ENCODE results near the gene SNTG2. TPM values are rescaled to one million over a fixed set of nuclear protein-coding genes. Genes with fewer than 3 reads are reported as not detected.
"Not testable (repeated sequence)": the region's sequence is repeated elsewhere in the genome, so short reads cannot be mapped to it uniquely, and the experiment has no call there.

SNTG2 gene
- total and polyA plus RNA-seq, 4 donors: 4.5 to 7.0 TPM; not detected in 2

- no peaks in the 10 kb centered on the region for H3K36me3 ChIP-seq (ENCODE audit: control insufficient read depth in 1 of 2, insufficient read depth in 2 of 2, low read length in 1 of 2)
- H3K4me3 ChIP-seq (ENCODE audit: low read length in 2 of 2): no peak overlapping the region
- WGBS, 2 donors: 84 to 89% methylated on average over 12 of the region's 12 CpGs
- H3K27ac ChIP-seq (ENCODE audit: low read depth in 1 of 2, low read length in 2 of 2): no peak overlapping the region
- DNase-seq: no peak
- intact Hi-C loops (cut with DNase I): no loop called here
- no peaks in the 10 kb centered on the region for H3K4me1 ChIP-seq (ENCODE audit: control insufficient read depth in 1 of 2, insufficient read depth in 2 of 2, low read length in 2 of 2)
- no peaks in the 10 kb centered on the region for H3K27me3 ChIP-seq (ENCODE audit: control insufficient read depth in 1 of 2, insufficient read depth in 2 of 2, low read length in 1 of 2)
- H3K9me3 ChIP-seq (ENCODE audit: control insufficient read depth, low read length): no peaks in the 10 kb centered on the region
- ATAC-seq (ENCODE audit: low FRiP score): no peak
Measured at GRCh38 chr2:1115843-1116539, 165.3 kb downstream of the SNTG2 start.

- WGBS, 2 donors: 74 to 77% methylated on average over 5 of the region's 5 CpGs
- DNase-seq: no peak
- intact Hi-C loops (cut with DNase I): no loop called here
- no peak overlapping the region for H3K4me3 ChIP-seq (ENCODE audit: low read length in 2 of 2)
- no peak overlapping the region for H3K27ac ChIP-seq (ENCODE audit: low read depth in 1 of 2, low read length in 2 of 2)
- no peaks in the 10 kb centered on the region for H3K36me3 ChIP-seq (ENCODE audit: control insufficient read depth in 1 of 2, insufficient read depth in 2 of 2, low read length in 1 of 2)
- ATAC-seq (ENCODE audit: low FRiP score): no peak
- H3K27me3 ChIP-seq (ENCODE audit: control insufficient read depth in 1 of 2, insufficient read depth in 2 of 2, low read length in 1 of 2): no peaks in the 10 kb centered on the region
- no peaks in the 10 kb centered on the region for H3K4me1 ChIP-seq (ENCODE audit: control insufficient read depth in 1 of 2, insufficient read depth in 2 of 2, low read length in 2 of 2)
- H3K9me3 ChIP-seq (ENCODE audit: control insufficient read depth, low read length): no peaks in the 10 kb centered on the region
Measured at GRCh38 chr2:1117569-1117968, 166.9 kb downstream of the SNTG2 start.

DNA sequence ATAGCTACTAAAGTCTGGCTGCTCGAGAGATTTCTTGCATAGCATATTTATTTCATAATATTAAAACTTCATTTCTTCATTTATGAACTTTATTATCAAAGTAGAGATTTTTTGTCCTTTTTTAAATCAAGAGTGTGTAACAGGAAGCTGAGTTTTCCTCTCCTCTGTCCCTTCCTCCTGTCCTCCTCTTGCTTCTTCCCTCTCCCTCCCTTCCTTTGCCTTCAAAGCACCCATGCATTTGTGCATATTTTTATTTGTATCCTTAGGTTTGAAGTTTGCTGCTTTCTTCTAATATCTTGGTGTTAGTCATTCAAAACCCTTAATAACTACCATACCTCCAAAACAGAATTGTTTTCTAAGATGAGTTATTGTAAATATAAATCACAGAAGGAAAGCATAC lies 174.6 kb downstream of the SNTG2 start:
- DNase-seq (no peak), ATAC-seq (ENCODE audit: low FRiP score) (no peak)
- Histone ChIP-seq H3K9me3 (ENCODE audit: control insufficient read depth, low read length) (no peaks in the 10 kb centered on the region), H3K4me1 (ENCODE audit: control insufficient read depth in 1 of 2, insufficient read depth in 2 of 2, low read length in 2 of 2) (no peaks in the 10 kb centered on the region), H3K4me3 (ENCODE audit: low read length in 2 of 2) (no peak overlapping the region), H3K36me3 (ENCODE audit: control insufficient read depth in 1 of 2, insufficient read depth in 2 of 2, low read length in 1 of 2) (no peaks in the 10 kb centered on the region), H3K27me3 (ENCODE audit: control insufficient read depth in 1 of 2, insufficient read depth in 2 of 2, low read length in 1 of 2) (no peaks in the 10 kb centered on the region), H3K27ac (ENCODE audit: low read depth in 1 of 2, low read length in 2 of 2) (no peak overlapping the region)
- 10 to 18% methylated on average over 1 of the region's 1 CpG for WGBS, 2 donors
- intact Hi-C loops (cut with DNase I): no loop called here

GRCh38 chr2:1125633-1126370 lies 175.2 kb downstream of the SNTG2 start:
- no peak overlapping the region for H3K4me3 ChIP-seq (ENCODE audit: low read length in 2 of 2)
- H3K4me1 ChIP-seq (ENCODE audit: control insufficient read depth in 1 of 2, insufficient read depth in 2 of 2, low read length in 2 of 2): no peaks in the 10 kb centered on the region
- 70 to 79% methylated on average over 3 of the region's 3 CpGs for WGBS, 2 donors
- H3K27me3 ChIP-seq (ENCODE audit: control insufficient read depth in 1 of 2, insufficient read depth in 2 of 2, low read length in 1 of 2): no peaks in the 10 kb centered on the region
- ATAC-seq (ENCODE audit: low FRiP score) (no peak), DNase-seq (no peak)
- no peaks in the 10 kb centered on the region for H3K9me3 ChIP-seq (ENCODE audit: control insufficient read depth, low read length)
- H3K27ac ChIP-seq (ENCODE audit: low read depth in 1 of 2, low read length in 2 of 2): no peak overlapping the region
- intact Hi-C loops (cut with DNase I): no loop called here
- no peaks in the 10 kb centered on the region for H3K36me3 ChIP-seq (ENCODE audit: control insufficient read depth in 1 of 2, insufficient read depth in 2 of 2, low read length in 1 of 2)

- intact Hi-C loops (cut with DNase I): no loop called here
- H3K36me3 ChIP-seq (ENCODE audit: control insufficient read depth in 1 of 2, insufficient read depth in 2 of 2, low read length in 1 of 2): no peaks in the 10 kb centered on the region
- H3K9me3 ChIP-seq (ENCODE audit: control insufficient read depth, low read length): no peaks in the 10 kb centered on the region
- no peak for ATAC-seq (ENCODE audit: low FRiP score)
- no peak for DNase-seq
- no peak overlapping the region for H3K27ac ChIP-seq (ENCODE audit: low read depth in 1 of 2, low read length in 2 of 2)
- H3K4me1 ChIP-seq (ENCODE audit: control insufficient read depth in 1 of 2, insufficient read depth in 2 of 2, low read length in 2 of 2): no peaks in the 10 kb centered on the region
- H3K27me3 ChIP-seq (ENCODE audit: control insufficient read depth in 1 of 2, insufficient read depth in 2 of 2, low read length in 1 of 2): no peaks in the 10 kb centered on the region
- H3K4me3 ChIP-seq (ENCODE audit: low read length in 2 of 2): no peak overlapping the region
Measured at GRCh38 chr2:1129982-1130381, 179.3 kb downstream of the SNTG2 start.

- DNase-seq (no peak), ATAC-seq (ENCODE audit: low FRiP score) (no peak)
- Histone ChIP-seq H3K4me1 (ENCODE audit: control insufficient read depth in 1 of 2, insufficient read depth in 2 of 2, low read length in 2 of 2) (no peaks in the 10 kb centered on the region), H3K27ac (ENCODE audit: low read depth in 1 of 2, low read length in 2 of 2) (no peak overlapping the region), H3K9me3 (ENCODE audit: control insufficient read depth, low read length) (no peaks in the 10 kb centered on the region), H3K36me3 (ENCODE audit: control insufficient read depth in 1 of 2, insufficient read depth in 2 of 2, low read length in 1 of 2) (no peaks in the 10 kb centered on the region), H3K4me3 (ENCODE audit: low read length in 2 of 2) (no peak overlapping the region), H3K27me3 (ENCODE audit: control insufficient read depth in 1 of 2, insufficient read depth in 2 of 2, low read length in 1 of 2) (no peaks in the 10 kb centered on the region)
- WGBS, 2 donors: 66 to 70% methylated on average over 2 of the region's 2 CpGs
- intact Hi-C loops (cut with DNase I): no loop called here
Measured at GRCh38 chr2:1130922-1131321, 180.3 kb downstream of the SNTG2 start.

GRCh38 chr2:1132328-1132969 lies 181.8 kb downstream of the SNTG2 start:
- H3K9me3 ChIP-seq (ENCODE audit: control insufficient read depth, low read length): no peaks in the 10 kb centered on the region
- no peaks in the 10 kb centered on the region for H3K36me3 ChIP-seq (ENCODE audit: control insufficient read depth in 1 of 2, insufficient read depth in 2 of 2, low read length in 1 of 2)
- DNase-seq: no peak
- H3K4me1 ChIP-seq (ENCODE audit: control insufficient read depth in 1 of 2, insufficient read depth in 2 of 2, low read length in 2 of 2): no peaks in the 10 kb centered on the region
- intact Hi-C loops (cut with DNase I): no loop called here
- WGBS, 2 donors: 73 to 75% methylated on average over 14 of the region's 14 CpGs
- no peak overlapping the region for H3K4me3 ChIP-seq (ENCODE audit: low read length in 2 of 2)
- H3K27ac ChIP-seq (ENCODE audit: low read depth in 1 of 2, low read length in 2 of 2): no peak overlapping the region
- H3K27me3 ChIP-seq (ENCODE audit: control insufficient read depth in 1 of 2, insufficient read depth in 2 of 2, low read length in 1 of 2): no peaks in the 10 kb centered on the region
- no peak for ATAC-seq (ENCODE audit: low FRiP score)

DNA sequence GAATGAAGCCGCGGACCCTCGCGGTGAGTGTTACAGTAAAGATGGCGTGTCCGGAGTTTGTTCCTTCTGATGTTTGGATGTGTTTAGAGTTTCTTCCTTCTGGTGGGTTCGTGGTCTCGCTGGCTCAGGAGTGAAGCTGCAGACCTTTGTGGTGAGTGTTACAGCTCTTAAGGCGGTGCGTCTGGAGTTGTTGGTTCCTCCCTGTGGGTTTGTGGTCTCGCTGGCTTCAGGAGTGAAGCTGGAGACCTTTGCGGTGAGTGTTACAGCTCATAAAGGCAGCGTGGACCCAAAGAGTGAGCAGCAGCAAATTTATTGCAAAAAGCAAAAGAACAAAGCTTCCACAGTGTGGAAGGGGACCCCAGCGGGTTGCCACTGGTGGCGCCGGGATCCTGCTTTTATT lies 183.2 kb downstream of the SNTG2 start:
- H3K4me3 ChIP-seq (ENCODE audit: low read length in 2 of 2); DNase-seq; H3K9me3 ChIP-seq (ENCODE audit: control insufficient read depth, low read length); H3K27me3 ChIP-seq (ENCODE audit: control insufficient read depth in 1 of 2, insufficient read depth in 2 of 2, low read length in 1 of 2); ATAC-seq (ENCODE audit: low FRiP score); H3K27ac ChIP-seq (ENCODE audit: low read depth in 1 of 2, low read length in 2 of 2); H3K4me1 ChIP-seq (ENCODE audit: control insufficient read depth in 1 of 2, insufficient read depth in 2 of 2, low read length in 2 of 2); intact Hi-C loops (cut with DNase I); H3K36me3 ChIP-seq (ENCODE audit: control insufficient read depth in 1 of 2, insufficient read depth in 2 of 2, low read length in 1 of 2): not testable (repeated sequence)
- 89 to 91% methylated on average over 16 of the region's 16 CpGs for WGBS, 2 donors

- no peak for DNase-seq
- no peak for ATAC-seq (ENCODE audit: low FRiP score)
- H3K36me3 ChIP-seq (ENCODE audit: control insufficient read depth in 1 of 2, insufficient read depth in 2 of 2, low read length in 1 of 2): no peaks in the 10 kb centered on the region
- WGBS, 2 donors: 96% methylated on average over 20 of the region's 20 CpGs
- no peaks in the 10 kb centered on the region for H3K9me3 ChIP-seq (ENCODE audit: control insufficient read depth, low read length)
- no peaks in the 10 kb centered on the region for H3K4me1 ChIP-seq (ENCODE audit: control insufficient read depth in 1 of 2, insufficient read depth in 2 of 2, low read length in 2 of 2)
- no peaks in the 10 kb centered on the region for H3K27me3 ChIP-seq (ENCODE audit: control insufficient read depth in 1 of 2, insufficient read depth in 2 of 2, low read length in 1 of 2)
- H3K27ac ChIP-seq (ENCODE audit: low read depth in 1 of 2, low read length in 2 of 2): no peak overlapping the region
- intact Hi-C loops (cut with DNase I): no loop called here
- no peak overlapping the region for H3K4me3 ChIP-seq (ENCODE audit: low read length in 2 of 2)
Measured at GRCh38 chr2:1134629-1135028, 184.0 kb downstream of the SNTG2 start.
